ENCODE measurements around the gene FUT4. TPM values are rescaled to one million over a fixed set of nuclear protein-coding genes. Genes with fewer than 3 reads are reported as not detected.
"Not testable (repeated sequence)": the region's sequence is repeated elsewhere in the genome, so short reads cannot be mapped to it uniquely, and the experiment has no call there.

The FUT4 gene
- total RNA-seq, 2 donors from 2014 or later: 5.3 to 6.8 TPM

- no peak for DNase-seq (ENCODE audit: low spot score)
- intact Hi-C loops (cut with DNase I): no loop called here
These were observed 14.7 kb downstream of the FUT4 start for GRCh38 chr11:94558468-94558867.

DNA sequence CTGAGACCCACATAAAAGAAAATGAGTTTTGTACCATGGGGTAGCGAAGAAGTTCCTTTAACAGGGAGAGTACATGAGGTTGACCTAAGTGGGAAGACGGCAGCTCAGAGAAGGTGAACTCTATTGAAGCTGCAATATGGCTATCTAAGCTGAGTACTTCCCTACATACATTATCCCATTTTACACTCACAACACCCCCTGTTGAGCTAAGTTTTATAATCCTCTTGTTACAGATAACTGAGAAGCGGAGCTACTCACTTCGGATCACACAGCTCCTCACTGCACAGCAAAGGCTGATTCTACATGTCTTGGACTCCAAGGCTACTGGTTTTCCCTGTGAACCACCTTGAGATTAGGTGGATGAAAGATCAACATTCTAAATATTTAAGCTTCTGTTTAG is 15.2 kb downstream of the FUT4 start:
- intact Hi-C loops (cut with DNase I): no loop called here
- DNase-seq (ENCODE audit: low spot score): no peak

GRCh38 chr11:94559361-94559760 is 15.6 kb downstream of the FUT4 start:
- DNase-seq (ENCODE audit: low spot score): no peak
- intact Hi-C loops (cut with DNase I): no loop called here

- intact Hi-C loops (cut with DNase I): loop anchor here (5.0 kb wide), 2 partner anchors 39 to 44 kb away; no protein-coding TSS in a partner anchor
- no peak for DNase-seq (ENCODE audit: low spot score)
These were observed 17.1 kb downstream of the FUT4 start for GRCh38 chr11:94560834-94561233.

DNA sequence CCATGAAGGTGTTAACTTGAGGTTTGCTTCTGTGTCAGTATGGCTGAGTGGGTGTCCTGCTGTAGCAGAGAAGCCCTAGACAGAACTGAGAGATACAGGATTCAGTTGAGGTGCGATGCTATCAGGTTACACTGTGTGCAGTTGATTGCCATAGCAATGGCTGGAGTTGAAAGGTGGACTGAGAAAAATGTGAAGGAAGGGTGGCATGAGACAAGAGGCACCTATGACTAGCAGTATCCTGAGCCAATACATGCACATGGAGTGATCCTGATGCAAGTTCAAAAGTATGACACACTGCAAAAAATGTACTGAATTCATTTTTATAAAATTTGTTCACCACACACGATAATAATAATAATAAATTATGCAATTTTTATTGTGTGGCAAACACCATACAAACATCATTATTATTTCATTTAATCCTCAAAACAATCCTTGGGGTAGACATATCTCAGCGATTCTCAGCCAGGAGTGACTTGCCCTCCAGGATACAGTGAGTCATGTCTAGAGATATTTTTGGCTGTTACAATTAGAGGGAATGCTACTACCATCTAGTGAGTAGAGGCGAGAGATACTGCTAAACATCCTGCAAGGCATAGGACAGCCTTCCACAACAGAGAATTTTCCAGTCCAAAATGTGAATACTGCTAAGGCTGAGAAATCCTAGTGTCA is 19.6 kb downstream of the FUT4 start:
- intact Hi-C loops (cut with DNase I): loop anchor here (5.0 kb wide), 2 partner anchors 41 to 46 kb away; no protein-coding TSS in a partner anchor
- DNase-seq (ENCODE audit: low spot score): no peak

DNA sequence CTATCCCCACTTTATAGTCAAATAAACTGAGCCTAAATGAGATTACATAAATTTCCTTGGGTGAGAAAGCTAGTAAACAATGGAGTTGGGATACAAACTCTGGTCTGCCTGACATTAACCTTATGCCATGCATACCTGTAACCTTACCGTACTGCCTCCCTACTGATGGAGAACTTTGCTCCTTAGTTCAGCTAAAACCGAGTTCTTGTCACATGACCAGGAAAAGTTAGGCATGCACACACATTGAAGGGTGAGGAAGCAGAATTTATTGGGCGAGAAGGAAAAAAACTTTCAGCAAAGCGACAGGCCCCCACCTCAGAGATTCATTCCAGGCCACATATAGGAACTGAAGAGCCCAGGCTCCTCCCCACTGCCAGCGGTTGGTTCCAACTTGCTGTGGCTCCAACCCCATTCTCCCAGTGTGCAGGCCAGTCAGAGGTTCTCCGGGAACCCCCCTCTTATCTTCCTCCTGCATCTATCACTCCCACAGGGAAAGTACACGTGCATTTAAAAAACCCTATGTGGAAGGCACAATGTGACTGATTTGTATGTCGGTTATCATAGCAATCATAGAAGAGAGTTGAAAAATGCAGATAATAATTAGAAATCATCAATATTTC is 20.2 kb downstream of the FUT4 start:
- no peak for DNase-seq (ENCODE audit: low spot score)
- intact Hi-C loops (cut with DNase I): loop anchor here (5.0 kb wide), 2 partner anchors 42 to 47 kb away; no protein-coding TSS in a partner anchor

- intact Hi-C loops (cut with DNase I): no loop called here
- no peak for DNase-seq (ENCODE audit: low spot score)
These were observed 23.5 kb downstream of the FUT4 start, which contains the start of gene PIWIL4 for GRCh38 chr11:94567181-94567670. PIWIL4 (plus strand) TSS chr11:94567368; CDS start chr11:94567519, 151 bp downstream.

- intact Hi-C loops (cut with DNase I): no loop called here
- no peak for DNase-seq (ENCODE audit: low spot score)
These were observed 24.5 kb downstream of the FUT4 start for GRCh38 chr11:94568200-94568599.

DNA sequence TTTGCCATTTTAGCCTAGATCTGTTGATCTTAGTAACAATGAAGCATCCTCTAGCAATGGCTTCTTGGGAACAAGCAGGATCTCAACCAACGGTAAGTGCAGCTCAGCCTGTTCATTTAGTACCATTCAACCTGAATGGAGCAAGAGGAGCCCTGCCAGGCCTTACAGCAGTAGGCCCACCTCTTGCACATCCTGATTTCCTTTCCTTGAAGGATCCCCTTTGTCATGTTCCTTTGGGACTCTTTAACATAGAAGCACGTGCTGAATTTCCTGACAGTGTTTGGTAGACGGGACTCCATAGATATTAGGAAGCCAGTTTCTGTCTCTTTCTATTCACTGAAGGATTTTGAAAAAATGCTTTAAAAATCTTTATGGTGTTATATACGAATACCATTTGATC is 25.0 kb downstream of the FUT4 start:
- no peak for DNase-seq (ENCODE audit: low spot score)
- intact Hi-C loops (cut with DNase I): no loop called here

GRCh38 chr11:94572975-94573374 is 29.3 kb downstream of the FUT4 start:
- DNase-seq (ENCODE audit: low spot score); intact Hi-C loops (cut with DNase I): not testable (repeated sequence)

DNA sequence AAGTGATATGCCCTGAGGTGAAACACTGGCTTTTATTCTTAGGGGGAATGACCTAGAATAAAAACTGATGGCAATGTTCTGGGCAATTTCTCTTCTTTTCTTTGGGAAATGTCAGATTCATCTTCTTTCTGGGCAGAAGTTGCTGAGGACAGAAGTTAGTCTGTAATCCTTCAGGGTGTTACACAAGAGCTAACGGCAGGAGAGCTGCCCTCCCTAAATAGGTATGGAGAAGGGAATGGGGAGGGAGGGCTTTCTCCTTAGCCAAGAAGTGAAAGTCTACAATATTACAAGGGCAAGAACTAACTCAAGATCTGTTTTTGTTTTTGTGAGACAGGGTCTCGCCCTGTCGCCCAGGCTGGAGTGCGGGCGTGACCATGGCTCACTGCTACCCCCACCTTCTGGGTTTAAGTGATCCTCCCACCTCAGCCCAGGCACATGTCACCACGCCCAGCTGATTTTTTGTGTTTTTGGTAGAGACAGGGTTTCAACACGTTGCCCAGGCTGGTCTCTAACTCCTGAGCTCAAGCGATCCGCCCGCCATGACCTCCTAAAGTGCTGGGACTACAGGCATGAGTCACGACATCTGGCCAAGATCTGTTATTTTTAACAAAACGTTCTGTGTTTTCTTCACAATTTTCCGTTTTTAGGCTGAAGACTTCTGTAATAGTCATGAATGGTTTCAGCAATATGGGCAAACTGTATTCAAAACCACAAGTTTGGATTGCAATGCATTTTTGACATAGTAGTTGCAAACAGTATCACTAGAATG is 30.7 kb downstream of the FUT4 start:
- no peak for DNase-seq (ENCODE audit: low spot score)
- intact Hi-C loops (cut with DNase I): no loop called here

DNA sequence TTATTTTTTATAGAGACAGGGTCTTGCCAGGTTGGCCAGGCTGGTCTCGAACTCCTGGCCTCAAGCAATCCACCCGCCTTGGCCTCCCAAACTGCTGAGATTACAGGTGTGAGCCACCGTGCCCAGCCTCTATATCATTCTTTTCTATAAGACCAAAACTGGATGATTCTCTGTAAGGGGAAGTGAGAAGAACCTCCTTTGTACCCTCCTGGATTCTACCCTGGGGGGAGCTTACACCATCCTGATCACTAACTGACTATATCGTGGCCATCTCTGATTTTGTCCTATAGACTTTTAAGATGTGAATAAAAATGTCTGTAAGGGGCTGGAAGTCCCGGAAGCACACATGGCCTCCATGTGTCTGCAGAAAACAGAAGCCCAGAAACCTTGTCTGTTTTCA is 32.6 kb downstream of the FUT4 start:
- DNase-seq (ENCODE audit: low spot score): no peak
- intact Hi-C loops (cut with DNase I): no loop called here

DNA sequence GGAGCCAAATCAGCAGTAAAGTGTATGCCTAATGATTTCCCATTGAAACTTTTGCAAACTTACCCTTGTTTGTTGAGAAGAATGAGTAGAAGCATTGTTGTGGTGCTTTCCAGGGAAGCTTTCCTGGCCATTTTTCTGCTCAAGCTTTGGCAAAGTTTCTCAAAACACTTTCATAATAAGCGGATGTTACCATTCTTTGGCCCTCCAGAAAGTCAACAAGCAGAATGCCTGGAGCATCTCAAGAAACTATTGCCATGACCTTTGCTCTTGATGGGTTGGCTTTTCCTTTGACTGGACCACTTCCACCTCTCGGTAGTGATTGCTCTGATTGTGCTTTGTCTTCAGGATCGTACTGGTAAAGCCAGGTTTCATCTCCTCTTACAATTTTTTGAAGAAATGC is 34.1 kb downstream of the FUT4 start:
- no peak for DNase-seq (ENCODE audit: low spot score)
- intact Hi-C loops (cut with DNase I): no loop called here

- no peak for DNase-seq (ENCODE audit: low spot score)
- intact Hi-C loops (cut with DNase I): no loop called here
These were observed 38.2 kb downstream of the FUT4 start for GRCh38 chr11:94581926-94582325.

GRCh38 chr11:94583213-94583865 is 39.6 kb downstream of the FUT4 start:
- intact Hi-C loops (cut with DNase I): no loop called here
- no peak for DNase-seq (ENCODE audit: low spot score)

GRCh38 chr11:94583866-94584500 is 40.3 kb downstream of the FUT4 start:
- no peak for DNase-seq (ENCODE audit: low spot score)
- intact Hi-C loops (cut with DNase I): no loop called here

DNA sequence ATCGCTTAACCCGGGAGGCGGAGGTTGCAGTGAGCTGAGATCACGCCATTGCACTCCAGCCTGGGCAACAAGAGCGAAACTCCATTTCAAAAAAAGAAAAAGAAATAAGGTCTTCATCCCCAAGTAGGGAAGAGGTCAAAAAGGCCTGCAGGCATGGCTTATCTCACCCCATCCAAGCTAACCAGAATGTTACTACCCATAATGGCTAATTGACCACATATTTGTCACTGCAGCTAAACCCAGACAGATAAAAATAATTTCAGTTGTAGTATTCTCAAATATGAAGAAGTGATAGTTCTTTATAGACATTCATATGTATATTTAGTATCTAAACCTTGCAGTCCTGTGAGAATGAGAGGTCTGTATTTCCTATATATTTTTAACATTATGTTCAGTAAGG is 41.3 kb downstream of the FUT4 start:
- no peak for DNase-seq (ENCODE audit: low spot score)
- intact Hi-C loops (cut with DNase I): no loop called here

- no peak for DNase-seq (ENCODE audit: low spot score)
- intact Hi-C loops (cut with DNase I): no loop called here
These were observed 41.7 kb downstream of the FUT4 start for GRCh38 chr11:94585399-94585798.

GRCh38 chr11:94586546-94586945 is 42.8 kb downstream of the FUT4 start:
- intact Hi-C loops (cut with DNase I): no loop called here
- no peak for DNase-seq (ENCODE audit: low spot score)

Data from posterior vena cava (tissue), 2 donors.